Stimulated activated CD8-positive, alpha-beta memory T cell treated with anti-CD3 and anti-CD28 coated beads, Interleukin-15, amount 100 ng/mL, for 1 hour (primary cell): ENCODE measurements around the gene GPC6.

Experiments used
- DNase-seq: peaks from one replicate; pipeline ENCODE4 v3.0.0-alpha.2; 2020; ENCODE audit warnings: low read depth

The GPC6 gene

DNA sequence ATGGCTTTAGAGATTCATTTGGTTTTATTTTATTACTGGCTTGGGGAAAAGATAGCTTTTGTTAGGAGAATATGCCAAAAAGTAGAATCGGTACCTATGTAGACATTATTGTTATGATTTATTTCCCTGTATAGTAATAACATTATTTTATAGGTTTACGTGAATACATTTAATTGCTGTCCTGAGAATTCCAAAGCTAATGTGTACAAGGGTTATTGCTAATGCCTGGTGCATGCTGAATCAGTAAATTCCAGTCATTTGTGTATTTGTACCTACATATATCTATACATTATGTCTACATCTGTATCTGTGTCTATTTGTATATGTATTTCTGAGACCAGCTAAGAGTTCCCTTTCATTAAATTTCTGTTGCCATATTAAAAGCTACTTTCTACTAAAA is 550.9 kb downstream of the GPC6 start:
- no peak for DNase-seq

DNA sequence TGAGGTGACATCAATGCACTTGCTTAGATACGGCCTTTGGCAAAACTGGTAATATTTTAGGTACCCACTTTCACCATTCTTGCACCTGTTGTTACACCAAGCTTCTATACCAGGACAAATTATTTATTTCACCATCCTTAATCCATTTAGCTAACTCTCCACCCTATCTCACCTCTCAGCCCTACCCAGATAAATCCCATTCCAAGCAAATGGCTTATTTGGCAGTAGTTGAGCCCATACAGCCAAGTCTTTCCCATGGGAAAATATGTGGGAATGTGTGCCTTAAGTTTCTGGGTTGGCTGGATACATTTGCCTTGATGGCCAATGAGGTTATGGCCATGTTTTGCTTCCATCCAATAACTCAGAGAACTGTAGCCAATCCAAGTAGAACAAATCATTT is 551.9 kb downstream of the GPC6 start:
- no peak for DNase-seq

DNA sequence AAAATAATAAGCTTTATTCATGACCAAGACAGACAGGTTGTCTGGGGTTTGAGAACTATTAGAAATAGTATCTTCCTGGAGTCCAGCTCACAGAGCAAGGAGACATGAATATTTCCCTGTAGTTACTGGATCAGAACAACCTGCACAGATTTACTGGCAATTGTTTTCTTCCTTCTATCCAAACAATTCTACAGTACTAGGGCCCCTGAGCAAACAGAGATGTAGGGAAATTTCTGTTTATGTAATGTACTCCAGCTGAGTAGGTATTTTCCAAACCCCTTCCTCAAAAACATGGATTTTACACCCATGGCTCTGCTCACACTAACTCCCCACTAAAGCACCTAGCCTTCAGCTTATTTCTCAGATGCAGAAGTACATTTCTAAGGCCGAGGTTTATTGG is 557.6 kb downstream of the GPC6 start:
- no peak for DNase-seq

DNA sequence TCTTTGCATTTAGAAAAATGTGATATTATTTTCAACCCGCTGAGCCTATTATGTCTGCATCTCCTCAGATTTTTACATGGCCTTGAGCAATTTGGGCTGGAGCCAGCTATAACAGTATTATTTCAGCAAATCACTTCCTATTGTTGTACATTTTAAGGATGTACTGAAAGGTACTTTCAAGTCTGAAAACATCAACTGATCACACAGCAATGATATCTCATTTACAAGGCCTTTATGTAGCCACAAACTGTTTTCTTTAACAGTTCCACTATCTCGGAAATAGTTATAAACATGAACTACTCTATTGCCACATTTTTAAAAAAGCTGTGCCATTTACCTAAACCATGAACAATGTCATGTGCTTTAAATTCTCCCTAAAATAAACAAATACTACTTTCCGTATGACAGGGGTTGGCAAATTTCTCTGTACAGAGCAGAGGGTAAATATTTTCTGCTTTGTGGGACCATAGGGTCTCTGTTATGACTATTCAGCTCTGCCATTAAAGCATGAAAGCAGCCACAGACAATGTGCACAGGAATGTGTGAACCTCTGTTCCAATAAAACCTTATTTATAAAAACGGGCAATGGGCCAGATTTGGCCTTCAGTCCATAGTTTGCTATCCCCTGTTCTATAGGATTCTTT is 560.4 kb downstream of the GPC6 start:
- DNase-seq: no peak

DNA sequence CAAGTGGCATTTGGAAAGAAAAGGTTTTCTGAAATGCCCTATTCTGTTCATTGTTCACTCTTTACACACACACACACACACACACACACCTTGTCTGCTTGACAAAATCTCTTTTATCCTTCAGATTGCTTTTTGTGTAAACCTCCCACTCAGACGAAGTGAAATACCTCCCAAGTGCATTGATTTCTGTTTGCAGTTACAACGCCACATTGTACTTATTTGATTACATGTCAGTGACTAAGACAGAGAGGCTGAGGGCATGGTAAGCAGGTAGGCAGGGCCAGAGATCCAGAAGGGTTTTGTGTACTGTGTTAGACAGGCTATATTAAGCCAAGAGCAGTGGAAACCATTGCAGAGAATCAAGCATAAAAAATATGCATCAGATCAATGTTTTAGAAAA is 561.8 kb downstream of the GPC6 start:
- no peak for DNase-seq

DNA sequence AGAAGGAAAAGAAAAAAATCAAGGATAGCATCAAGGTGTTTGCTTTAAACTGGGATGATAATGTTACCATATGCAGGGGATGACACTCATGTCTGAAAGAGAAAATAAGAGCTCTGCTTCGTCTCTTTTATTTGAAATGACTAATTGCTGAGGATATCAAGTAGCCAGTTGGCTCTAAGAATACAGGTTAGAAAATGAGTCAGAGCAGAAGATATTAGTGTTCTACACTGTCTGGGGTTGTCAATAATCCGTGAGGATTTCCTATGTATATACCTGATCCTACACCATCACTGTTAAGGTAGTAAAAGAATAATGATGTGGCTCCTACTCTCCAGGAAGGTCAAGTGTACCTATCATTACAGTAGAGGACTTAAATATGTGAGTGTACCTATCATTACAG is 562.5 kb downstream of the GPC6 start:
- DNase-seq: no peak

DNA sequence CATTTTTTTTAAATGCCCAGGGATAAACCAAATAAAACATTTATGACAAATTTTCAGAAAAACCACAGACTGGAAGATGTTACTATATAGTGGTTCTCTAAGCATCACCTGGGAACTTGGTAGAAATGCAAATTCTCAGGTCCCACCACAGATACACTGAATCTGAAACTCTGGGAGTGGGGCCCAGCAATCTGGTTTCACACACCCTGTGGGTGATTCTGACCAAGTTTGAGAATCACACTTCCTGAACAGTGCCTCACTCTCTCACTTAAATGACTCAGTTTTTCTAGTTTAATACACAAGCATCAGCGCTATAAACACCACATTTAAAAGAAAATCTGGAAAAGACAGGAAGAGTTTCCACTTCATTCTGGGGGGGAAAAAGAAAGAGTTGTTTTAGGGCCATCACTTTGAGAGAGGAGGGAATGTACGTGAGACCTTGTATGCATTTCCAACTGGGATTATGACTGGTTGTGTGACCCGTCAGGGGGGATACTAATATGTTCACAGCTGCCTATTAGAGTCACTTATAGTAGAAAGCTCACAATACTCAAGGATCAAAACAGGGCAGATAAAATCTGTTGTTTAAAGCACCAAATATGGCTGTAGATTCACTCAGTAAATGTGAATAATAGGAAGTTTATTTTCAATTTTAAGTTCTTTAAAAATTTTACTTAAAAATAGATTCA is 567.7 kb downstream of the GPC6 start:
- no peak for DNase-seq

DNA sequence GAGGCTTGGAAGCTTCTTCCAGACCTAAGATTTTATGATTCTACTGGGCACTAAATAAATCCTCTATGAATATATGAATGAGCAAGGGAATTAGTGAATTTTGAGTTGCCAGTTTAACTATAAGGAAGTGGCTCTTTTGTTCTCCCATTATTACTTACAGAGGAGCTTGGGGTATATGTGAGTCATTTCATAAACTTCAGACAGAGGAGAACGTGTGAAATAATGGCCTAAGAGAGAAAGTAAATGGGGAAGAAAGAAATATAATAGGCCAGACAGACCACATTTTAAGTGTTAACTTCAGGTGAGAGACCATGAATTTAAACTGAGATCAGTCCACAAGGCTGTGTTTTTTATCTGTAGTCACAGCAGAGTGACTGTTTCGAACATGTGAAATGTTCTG is 570.9 kb downstream of the GPC6 start:
- no peak for DNase-seq

DNA sequence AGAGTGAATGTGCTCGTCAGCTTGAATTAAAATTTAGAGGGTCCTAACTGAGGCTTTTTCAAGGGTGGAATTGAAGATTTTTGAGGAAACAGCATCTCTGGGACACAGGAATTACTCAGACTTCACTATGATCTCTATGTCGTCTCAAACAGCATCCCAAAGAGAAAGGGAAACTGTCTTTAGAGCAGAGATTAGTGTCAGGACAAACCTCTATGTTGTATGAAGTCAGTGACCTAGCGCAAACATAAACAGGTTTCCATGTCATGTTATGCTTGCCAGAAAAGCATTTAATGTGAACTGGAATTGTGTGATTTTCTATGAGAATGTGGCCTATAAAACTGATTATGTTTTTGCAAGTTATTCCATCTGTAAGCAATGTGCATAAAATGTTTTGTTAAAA is 573.7 kb downstream of the GPC6 start:
- DNase-seq: no peak

DNA sequence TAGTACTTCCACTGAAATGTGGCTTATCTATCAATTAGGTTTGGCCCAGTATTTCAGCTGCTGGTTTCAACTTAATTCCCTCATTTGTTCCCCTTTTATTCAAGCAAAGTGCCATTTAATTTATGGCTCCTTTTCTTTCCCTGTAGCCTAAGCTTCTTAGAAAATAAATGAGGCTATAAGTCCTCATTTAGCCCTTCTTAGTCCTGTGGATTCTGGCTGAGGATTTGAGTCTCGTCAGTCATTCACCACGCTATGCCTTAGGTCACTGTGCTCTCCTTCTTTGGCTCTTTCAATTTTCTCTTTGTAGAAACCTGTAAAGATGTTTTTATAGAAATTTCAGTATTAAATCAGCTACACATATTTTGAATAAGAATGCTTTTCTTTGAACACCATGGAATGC is 579.1 kb downstream of the GPC6 start:
- DNase-seq: no peak

DNA sequence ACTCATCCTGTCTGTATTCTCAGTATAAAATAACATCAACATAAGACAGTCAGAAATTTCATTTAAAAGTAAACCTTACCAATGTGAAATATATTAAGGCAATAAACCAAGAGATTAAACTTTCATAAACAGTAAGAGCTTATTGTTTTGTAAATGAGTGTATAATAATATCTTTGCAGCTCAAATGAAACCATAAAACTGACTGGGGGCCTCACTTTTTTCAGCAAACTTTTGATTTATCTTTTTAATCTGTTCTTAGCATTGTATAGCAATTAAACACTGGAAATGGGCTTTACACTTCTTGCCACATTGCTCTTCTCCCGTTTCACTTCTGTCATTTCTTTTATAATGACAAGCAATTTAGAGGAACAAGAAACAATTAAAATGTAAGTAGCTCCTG is 580.3 kb downstream of the GPC6 start:
- no peak for DNase-seq

DNA sequence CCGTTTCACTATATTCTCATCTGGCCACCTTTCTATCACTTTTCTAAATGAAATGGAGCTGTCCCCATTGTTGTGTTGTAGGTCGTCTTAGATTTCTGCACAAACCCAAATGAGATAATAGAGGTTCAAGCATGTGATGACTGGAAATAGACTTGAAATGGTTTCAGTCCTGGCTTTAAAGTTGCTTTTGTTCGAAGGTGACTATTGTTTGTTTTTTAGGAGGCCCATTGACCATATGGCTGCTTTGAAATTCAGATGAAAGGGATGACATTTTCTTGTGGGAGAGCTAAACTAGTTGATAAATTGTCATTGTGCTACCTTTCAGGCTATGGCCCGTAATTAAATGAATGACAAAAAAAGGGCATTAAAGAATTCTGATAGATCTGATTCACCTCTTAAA is 583.7 kb downstream of the GPC6 start:
- DNase-seq: no peak

DNA sequence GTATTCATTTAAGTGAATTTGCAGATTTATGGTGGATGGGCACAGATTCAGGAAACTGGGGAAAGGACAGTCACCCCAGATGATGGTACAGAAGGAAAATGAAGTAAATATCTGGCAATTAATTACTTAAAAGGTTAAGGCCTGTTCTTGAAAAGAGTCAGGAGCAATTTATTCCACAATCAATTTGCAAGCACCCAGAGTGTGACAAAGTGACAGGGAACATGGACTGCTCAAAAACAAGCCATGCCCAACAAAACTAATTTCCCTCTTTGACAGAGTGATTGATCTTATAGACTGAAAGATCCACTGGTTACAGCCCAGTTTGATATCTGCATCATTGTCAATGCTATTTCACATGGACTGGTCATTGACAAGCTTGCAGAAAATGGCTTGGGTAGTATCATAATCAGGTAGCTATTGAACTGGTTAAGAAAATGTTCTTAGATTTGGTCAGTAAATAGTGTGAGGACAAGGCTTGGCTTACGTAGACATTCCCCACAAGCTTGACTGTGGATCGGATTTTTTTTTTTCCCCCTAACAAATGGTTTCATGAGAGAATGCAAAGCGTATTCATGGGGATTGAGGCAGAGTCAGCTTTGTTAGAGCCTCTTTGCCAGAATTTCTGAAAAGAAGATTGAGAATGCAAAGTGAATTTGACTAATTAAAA is 584.6 kb downstream of the GPC6 start:
- DNase-seq: no peak

DNA sequence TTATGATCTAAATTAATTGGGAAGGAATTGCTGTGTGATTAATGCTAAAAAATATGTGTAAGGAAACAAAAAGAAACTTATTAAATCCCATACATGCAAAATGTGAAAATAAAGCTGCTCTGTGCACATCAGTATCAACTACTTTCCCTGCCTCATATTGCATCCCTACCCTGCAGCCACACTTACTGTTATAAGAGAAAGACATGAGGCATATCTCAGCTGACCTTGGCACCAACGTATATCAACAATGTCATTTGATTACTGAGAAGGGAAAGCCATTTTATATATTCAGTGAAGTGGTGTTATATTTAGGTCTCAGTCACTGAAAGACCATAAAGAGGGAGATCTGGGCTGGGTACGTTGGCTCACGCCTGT is 585.1 kb downstream of the GPC6 start:
- no peak for DNase-seq

DNA sequence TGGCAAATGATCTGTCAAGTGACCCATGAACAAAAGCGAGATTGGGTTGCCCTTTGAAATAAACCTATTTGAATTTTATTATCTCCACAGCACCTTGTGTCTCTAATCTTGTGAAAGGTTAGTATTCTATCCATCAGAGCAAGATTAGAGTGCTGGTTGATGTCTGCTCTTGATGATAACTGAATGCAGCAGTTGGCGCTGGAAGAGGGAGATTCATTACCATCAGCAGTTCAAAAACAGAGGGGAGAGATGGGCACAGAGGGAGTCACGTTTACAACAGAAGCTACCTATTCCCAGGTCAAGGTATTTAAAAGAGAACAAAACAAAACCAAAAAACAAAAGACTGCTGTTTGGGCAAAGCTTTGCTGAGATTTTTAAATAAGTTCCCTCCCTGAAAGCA is 588.1 kb downstream of the GPC6 start:
- no peak for DNase-seq

DNA sequence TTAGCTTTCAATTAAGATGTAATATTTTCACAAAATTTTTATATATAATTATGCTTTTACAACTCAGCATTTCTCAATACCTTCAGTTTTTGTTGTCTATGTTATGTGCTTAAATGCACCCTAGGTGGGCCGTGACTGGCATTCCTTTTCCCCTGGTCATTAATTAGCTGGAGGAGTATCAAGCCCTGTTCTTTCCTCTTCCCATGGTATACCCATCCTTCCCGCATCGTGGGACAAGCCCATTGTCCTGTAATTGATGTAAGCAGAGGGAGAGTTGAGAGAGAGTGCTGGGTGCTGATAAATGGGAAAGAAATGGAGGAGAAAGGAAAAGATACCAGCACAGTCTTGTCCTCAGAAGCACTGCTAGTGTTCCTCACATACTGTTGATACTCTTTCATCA is 591.7 kb downstream of the GPC6 start:
- DNase-seq: no peak

DNA sequence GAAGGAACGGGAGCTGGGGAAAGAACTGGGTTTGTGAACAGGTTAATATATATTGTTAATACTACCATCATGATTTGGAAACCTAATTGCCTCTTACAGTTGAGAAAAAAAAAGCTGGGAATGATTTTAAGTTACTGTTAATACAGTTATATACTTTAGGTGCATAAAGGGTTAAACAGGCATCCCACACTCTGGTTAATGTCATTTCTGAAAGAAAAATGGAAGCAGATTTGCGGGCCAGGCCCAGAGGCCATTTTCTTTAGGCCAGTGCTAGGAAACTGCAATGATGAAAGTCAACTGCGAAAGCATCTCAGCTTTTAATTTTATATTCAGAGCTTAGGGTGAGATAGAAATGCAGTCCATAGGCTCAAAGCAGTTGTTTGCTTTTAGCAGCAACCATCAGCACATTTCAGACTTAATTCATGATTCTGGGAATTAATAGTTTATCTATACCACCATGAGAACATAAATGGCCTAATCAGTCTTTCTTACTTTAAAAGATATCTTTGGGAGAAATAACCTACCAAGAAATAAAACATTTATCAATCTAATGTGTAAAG is 592.8 kb downstream of the GPC6 start:
- DNase-seq: no peak

DNA sequence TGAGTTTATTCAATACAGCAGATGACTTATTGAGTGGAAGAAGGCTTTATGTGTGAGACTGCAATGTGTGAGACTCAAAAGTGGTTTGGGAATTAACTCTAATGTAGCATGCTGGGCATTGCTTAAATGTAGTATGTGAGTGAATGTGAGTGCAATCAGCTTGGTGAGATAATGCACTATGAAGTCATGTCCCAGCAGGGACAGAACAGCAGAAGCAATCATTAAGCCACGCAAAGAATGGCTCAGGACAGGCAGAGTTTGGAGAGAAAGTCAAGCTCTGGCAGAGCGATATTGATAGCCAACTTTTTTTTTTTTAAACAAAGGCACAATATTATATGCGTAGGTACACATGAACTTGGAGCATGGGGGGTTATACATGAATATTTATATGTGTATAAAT is 597.7 kb downstream of the GPC6 start:
- DNase-seq: no peak

DNA sequence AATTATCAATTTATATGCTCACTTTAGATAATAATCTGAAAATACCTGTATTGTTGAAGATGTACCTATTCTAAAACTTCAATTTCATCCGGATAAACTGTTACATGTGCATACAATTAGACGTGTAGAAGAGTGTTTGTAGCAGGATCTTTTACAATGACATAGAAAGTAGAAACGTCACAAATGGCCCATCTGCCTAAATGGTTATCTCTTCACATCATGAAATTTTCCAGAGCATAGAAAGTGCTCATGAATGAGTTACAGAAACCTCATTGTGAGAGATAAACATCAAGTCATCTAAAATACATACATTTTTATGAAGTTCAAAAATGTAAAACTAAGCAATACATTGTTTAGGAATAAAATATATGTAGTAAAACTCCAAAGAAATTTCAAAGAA is 607.4 kb downstream of the GPC6 start:
- DNase-seq: no peak

DNA sequence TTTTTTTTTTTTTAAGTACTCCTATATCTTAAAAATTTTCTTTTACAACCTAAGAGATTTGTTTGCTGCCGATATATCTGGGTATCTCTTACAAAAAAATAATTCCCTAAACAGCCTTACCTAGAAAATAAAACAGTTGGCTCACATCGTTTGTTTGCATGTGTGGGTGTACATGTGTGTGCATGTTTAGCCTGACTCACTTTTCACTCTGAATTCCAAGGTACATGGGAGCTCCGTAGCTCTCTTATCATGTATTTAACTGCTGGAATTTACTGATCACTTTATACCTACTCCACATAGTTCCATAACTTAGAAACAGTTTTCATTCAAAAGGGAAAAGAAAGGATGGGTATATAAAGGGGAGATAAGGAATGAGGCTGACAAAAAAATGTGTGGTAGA is 616.5 kb downstream of the GPC6 start:
- no peak for DNase-seq

DNA sequence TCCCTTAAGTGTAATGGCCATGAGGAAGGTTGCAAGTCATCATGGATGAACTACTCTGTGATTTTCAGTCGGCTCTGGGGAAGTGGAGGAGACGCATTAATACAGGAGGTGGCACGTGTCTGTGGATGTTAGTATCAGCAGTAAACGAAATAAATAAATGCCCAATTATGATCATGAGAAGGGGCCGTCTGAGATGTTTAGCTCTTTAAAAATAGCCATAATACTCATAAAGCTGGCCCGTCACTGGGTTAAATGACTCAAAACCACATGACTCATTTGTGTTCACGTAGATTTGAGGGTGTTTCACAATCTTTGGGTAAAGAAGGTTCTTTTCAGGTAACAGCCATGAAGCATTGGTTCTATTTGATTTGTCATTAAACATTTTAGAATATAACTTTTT is 620.6 kb downstream of the GPC6 start:
- no peak for DNase-seq

DNA sequence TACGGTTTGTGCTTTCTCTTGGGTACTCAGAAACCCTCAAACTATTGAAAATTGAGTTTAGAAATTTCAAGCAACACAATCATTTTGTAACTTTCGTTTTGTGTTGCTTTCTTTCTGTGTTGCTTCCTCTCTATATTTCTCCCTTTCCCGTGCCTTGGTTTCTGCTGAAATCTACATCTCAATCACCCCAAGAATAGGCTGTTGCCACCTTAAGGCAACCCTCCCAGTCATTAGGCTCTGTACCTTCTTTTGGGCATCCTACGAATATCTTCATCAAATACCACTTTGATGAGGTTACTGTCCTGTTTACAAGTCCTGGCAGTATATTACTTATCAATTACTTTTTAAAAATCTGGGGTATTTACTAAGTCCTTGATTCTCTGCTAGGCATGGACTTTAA is 621.6 kb downstream of the GPC6 start:
- DNase-seq: no peak

DNA sequence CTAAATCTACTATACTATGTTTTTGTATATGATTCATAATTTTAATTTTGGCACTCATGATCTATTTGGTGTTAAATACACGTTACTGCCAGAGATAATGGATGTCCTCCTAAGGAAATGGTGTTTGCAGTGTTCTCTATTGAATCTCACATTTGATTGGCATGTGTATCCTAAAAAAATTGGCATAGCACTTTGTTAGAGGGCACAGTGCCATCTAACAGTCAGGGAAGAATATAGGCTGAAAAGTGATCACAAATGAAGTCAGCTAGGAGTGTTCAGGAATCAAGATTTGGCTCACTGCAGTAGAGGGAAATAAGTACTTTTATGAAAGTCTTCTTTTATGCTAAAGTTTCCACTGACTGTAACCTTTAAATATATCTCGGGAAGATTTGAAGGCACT is 624.6 kb downstream of the GPC6 start:
- DNase-seq: no peak

DNA sequence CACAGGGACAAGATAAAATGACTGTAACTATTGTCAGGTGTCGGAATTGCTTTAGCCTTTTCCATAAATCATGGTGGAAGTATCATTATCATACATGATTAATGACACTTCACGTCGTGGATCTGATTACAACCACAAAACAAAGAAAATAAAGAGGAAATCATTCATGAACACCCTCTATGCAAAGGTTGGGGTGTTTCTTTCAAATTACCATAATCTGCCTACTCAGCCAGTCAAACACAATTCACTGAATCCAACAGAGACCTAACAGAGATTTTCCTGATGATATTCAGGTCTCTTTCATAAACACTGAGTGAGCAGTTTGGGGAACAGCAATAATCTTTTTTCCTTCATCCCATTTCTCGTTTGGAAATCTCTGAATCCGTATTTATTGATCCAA is 627.3 kb downstream of the GPC6 start:
- DNase-seq: no peak
